PFSK-1 (cell line): Measurements from ENCODE around the gene ALDOC.

Experiments
- POLR2AphosphoS5 ChIP-seq: IDR thresholded peaks from 2 replicates; pipeline ENCODE4 v1.6.1; 2012; ENCODE audit warnings: low read depth, mild to moderate bottlenecking, control low read depth, low read length, moderate library complexity
- SIN3A ChIP-seq: IDR thresholded peaks from 2 replicates; pipeline ENCODE4 v1.6.1; 2012; ENCODE audit warnings: mild to moderate bottlenecking, low read length, moderate library complexity, borderline replicate concordance; ENCODE audit not compliant: insufficient read depth
- TAF1 ChIP-seq: IDR thresholded peaks from 2 replicates; pipeline ENCODE4 v1.6.1; 2012; ENCODE audit warnings: low read length, control low read depth, borderline replicate concordance; ENCODE audit not compliant: insufficient read depth
- TF ChIP-seq, protein P1 (sequence below), 2 experiments: IDR thresholded peaks; 2 replicates each; pipeline versions ENCODE4 v1.6.1 to v1.8.0; 2011 to 2012; ENCODE audit warnings: low read depth in 2 of 2, low read length in 2 of 2, control low read depth in 1 of 2, inconsistent platforms in 1 of 2, mild to moderate bottlenecking in 1 of 2, moderate library complexity in 1 of 2; ENCODE audit not compliant: insufficient read depth in 1 of 2

DNA sequence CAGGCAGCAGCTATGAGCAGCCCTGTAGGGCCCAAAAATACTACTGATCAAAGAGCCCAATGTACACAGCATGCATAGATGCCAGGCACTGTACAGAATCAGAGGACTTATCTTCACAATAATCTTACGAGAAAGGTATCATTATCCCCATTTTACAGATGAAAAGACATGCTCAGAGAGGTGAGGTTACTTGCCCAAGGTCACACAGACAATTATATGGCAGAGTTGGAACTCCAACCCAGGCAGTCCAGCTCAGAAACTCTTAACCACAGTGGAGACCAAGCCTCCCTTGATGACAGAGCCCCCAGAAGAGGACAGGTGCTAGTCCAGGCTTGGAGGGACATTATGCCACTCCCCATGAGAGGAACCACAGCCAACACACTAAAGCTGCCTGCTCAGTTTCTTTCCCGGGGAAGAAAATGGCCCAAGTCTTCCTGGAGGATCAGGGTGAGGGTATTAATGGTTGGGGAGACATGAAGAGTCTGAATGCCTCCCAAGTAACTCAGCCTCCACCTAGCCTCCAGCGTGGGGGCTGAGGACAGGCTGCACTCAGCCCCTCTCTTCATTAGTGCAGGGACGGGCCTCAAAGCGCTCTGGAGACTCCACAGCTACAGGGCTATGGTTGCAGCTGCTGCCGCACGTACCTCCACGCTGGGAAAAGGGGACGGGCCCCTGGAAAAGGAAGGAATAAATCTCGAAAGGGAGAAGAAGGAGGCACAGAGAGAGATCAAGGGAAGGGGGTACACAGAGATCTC, 25.1 kb downstream of the ALDOC start:
- no peak for TF ChIP-seq SIN3A
- TF ChIP-seq POLR2AphosphoS5, result no peak
- TF ChIP-seq, protein P1, sequence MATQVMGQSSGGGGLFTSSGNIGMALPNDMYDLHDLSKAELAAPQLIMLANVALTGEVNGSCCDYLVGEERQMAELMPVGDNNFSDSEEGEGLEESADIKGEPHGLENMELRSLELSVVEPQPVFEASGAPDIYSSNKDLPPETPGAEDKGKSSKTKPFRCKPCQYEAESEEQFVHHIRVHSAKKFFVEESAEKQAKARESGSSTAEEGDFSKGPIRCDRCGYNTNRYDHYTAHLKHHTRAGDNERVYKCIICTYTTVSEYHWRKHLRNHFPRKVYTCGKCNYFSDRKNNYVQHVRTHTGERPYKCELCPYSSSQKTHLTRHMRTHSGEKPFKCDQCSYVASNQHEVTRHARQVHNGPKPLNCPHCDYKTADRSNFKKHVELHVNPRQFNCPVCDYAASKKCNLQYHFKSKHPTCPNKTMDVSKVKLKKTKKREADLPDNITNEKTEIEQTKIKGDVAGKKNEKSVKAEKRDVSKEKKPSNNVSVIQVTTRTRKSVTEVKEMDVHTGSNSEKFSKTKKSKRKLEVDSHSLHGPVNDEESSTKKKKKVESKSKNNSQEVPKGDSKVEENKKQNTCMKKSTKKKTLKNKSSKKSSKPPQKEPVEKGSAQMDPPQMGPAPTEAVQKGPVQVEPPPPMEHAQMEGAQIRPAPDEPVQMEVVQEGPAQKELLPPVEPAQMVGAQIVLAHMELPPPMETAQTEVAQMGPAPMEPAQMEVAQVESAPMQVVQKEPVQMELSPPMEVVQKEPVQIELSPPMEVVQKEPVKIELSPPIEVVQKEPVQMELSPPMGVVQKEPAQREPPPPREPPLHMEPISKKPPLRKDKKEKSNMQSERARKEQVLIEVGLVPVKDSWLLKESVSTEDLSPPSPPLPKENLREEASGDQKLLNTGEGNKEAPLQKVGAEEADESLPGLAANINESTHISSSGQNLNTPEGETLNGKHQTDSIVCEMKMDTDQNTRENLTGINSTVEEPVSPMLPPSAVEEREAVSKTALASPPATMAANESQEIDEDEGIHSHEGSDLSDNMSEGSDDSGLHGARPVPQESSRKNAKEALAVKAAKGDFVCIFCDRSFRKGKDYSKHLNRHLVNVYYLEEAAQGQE (IDR thresholded peaks at IDR 0.05; ENCODE audit: insufficient read depth in 1 of 2, low read depth in 2 of 2, low read length in 2 of 2), result no peak
- TF ChIP-seq TAF1, result no peak
